Measurements from ENCODE around the gene GDF11.

- no peak for TF ChIP-seq CTCF (IDR thresholded peaks at IDR 0.05; ENCODE audit: low read depth, low read length, poor library complexity, severe bottlenecking)
- no peak for TF ChIP-seq EZH2phosphoT487 (IDR thresholded peaks at IDR 0.05; ENCODE audit: borderline replicate concordance, low read length)
Observed at GRCh38 chr12:55797550-55797949, 54.6 kb downstream of the GDF11 start.

All from DOHH2 (cell line).